ENCODE results near the gene USP34.
A peak's percentile ranks its signal among the peaks of the same experiment; 100 is the strongest.

USP34 gene

GRCh38 chr2:61426267-61426897, 44.5 kb downstream of the USP34 start:
- no peak overlapping the region for H3K23ac ChIP-seq (ENCODE audit: low read length in 2 of 2)
- no peak overlapping the region for H3K4me2 ChIP-seq (ENCODE audit: low read length, poor library complexity, severe bottlenecking)
- no peak overlapping the region for H3K18ac ChIP-seq (ENCODE audit: low read depth in 1 of 2, low read length in 2 of 2)
- peaks cover 2% of the 10 kb centered on the region for H3K79me1 ChIP-seq (replicated peaks; ENCODE audit: low read length, poor library complexity, severe bottlenecking)
- DNase-seq = peak; percentile 44
- no peak overlapping the region for H3K4me3 ChIP-seq (ENCODE audit: insufficient read depth in 1 of 2, low read depth in 1 of 2, low read length in 2 of 2)
- H3K4me1 ChIP-seq (ENCODE audit: control insufficient read depth, insufficient read depth, low read depth, low read length) = peaks cover 9% of the 10 kb centered on the region
- H3K4ac ChIP-seq (ENCODE audit: low read depth in 1 of 2, low read length in 2 of 2) = no peak overlapping the region
- peaks cover 0 to 8% of the 10 kb centered on the region in 2 experiments for H3K36me3 ChIP-seq (ENCODE audit: control insufficient read depth in 1 of 2, insufficient read depth in 2 of 2, low read depth in 1 of 2, low read length in 2 of 2)
- WGBS = 82% methylated on average over 3 of the region's 6 CpGs
- H2BK120ac ChIP-seq (ENCODE audit: low read depth, low read length) = no peak overlapping the region
- H2BK12ac ChIP-seq (ENCODE audit: low read length in 2 of 2) = no peak overlapping the region
- H2AK5ac ChIP-seq (ENCODE audit: low read length, severe bottlenecking) = no peak overlapping the region
- H3K27me3 ChIP-seq (ENCODE audit: control insufficient read depth in 1 of 2, insufficient read depth in 1 of 2, low read length in 2 of 2) = no peaks in the 10 kb centered on the region
- H2AFZ ChIP-seq (ENCODE audit: low read depth, low read length) = no peak overlapping the region
- no peaks in the 10 kb centered on the region for H3K9me3 ChIP-seq (ENCODE audit: control insufficient read depth, low read length)
- H3K27ac ChIP-seq (ENCODE audit: low read length, poor library complexity, severe bottlenecking) = no peak overlapping the region
- H4K8ac ChIP-seq (ENCODE audit: low read length) = no peak overlapping the region
- no peak overlapping the region for H3K14ac ChIP-seq (ENCODE audit: low read length in 2 of 2)
- H2BK15ac ChIP-seq (ENCODE audit: low read depth, poor library complexity, severe bottlenecking) = no peak overlapping the region
- H3K9ac ChIP-seq (ENCODE audit: low read length) = no peak overlapping the region
- H2BK5ac ChIP-seq (ENCODE audit: low read depth, low read length, poor library complexity, severe bottlenecking) = no peak overlapping the region
- H4K91ac ChIP-seq (ENCODE audit: low read length) = no peak overlapping the region

- Histone ChIP-seq H2BK12ac (ENCODE audit: low read length in 2 of 2) (no peak overlapping the region), H3K27ac (ENCODE audit: low read length, poor library complexity, severe bottlenecking) (no peak overlapping the region), H3K23ac (ENCODE audit: low read length in 2 of 2) (no peak overlapping the region), H2BK5ac (ENCODE audit: low read depth, low read length, poor library complexity, severe bottlenecking) (no peak overlapping the region), H4K8ac (ENCODE audit: low read length) (no peak overlapping the region), H2BK15ac (ENCODE audit: low read depth, poor library complexity, severe bottlenecking) (no peak overlapping the region), H3K18ac (ENCODE audit: low read depth in 1 of 2, low read length in 2 of 2) (no peak overlapping the region), H2BK120ac (ENCODE audit: low read depth, low read length) (no peak overlapping the region), H3K36me3 (ENCODE audit: control insufficient read depth in 1 of 2, insufficient read depth in 2 of 2, low read depth in 1 of 2, low read length in 2 of 2) (peaks cover 0 to 6% of the 10 kb centered on the region in 2 experiments), H3K9ac (ENCODE audit: low read length) (no peak overlapping the region), H2AFZ (ENCODE audit: low read depth, low read length) (no peak overlapping the region), H3K4me3 (ENCODE audit: insufficient read depth in 1 of 2, low read depth in 1 of 2, low read length in 2 of 2) (no peak overlapping the region), H3K4me2 (ENCODE audit: low read length, poor library complexity, severe bottlenecking) (no peak overlapping the region), H3K9me3 (ENCODE audit: control insufficient read depth, low read length) (no peaks in the 10 kb centered on the region), H2AK5ac (ENCODE audit: low read length, severe bottlenecking) (no peak overlapping the region), H3K14ac (ENCODE audit: low read length in 2 of 2) (no peak overlapping the region), H3K4me1 (ENCODE audit: control insufficient read depth, insufficient read depth, low read depth, low read length) (peaks cover 8% of the 10 kb centered on the region), H3K4ac (ENCODE audit: low read depth in 1 of 2, low read length in 2 of 2) (no peak overlapping the region), H4K91ac (ENCODE audit: low read length) (no peak overlapping the region), H3K27me3 (ENCODE audit: control insufficient read depth in 1 of 2, insufficient read depth in 1 of 2, low read length in 2 of 2) (no peaks in the 10 kb centered on the region), H3K79me1 (replicated peaks; ENCODE audit: low read length, poor library complexity, severe bottlenecking) (peaks cover 2% of the 10 kb centered on the region)
- WGBS = 94% methylated on average over 6 of the region's 6 CpGs
- no peak for DNase-seq
These were observed 45.2 kb downstream of the USP34 start for GRCh38 chr2:61425605-61426155.

DNA sequence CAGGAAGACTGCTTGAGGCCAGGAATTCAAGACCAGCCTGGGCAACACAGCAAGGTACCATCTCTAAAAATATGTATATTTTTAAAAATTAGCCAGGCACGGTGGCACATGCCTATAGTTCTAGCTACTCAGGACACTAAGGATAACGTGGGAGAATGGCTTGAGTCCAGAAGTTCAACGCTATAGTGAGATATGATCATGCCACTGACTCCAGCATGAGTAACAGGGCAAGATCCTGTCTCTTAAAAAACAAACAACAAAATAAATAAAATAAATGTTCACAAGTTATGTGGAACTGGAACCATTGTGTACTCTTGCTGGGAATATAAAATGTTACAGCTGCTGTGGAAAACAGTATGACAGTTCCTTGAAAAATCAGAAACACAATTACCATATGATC, 47.2 kb downstream of the USP34 start:
- Histone ChIP-seq H3K27ac (ENCODE audit: low read length, poor library complexity, severe bottlenecking) (no peak overlapping the region), H3K27me3 (ENCODE audit: control insufficient read depth in 1 of 2, insufficient read depth in 1 of 2, low read length in 2 of 2) (no peaks in the 10 kb centered on the region), H2BK5ac (ENCODE audit: low read depth, low read length, poor library complexity, severe bottlenecking) (no peak overlapping the region), H2BK120ac (ENCODE audit: low read depth, low read length) (no peak overlapping the region), H3K36me3 (ENCODE audit: control insufficient read depth in 1 of 2, insufficient read depth in 2 of 2, low read depth in 1 of 2, low read length in 2 of 2) (peaks cover 6 to 8% of the 10 kb centered on the region in 2 experiments), H3K14ac (ENCODE audit: low read length in 2 of 2) (no peak overlapping the region), H4K91ac (ENCODE audit: low read length) (no peak overlapping the region), H3K4me2 (ENCODE audit: low read length, poor library complexity, severe bottlenecking) (no peak overlapping the region), H3K9me3 (ENCODE audit: control insufficient read depth, low read length) (no peaks in the 10 kb centered on the region), H3K79me1 (replicated peaks; ENCODE audit: low read length, poor library complexity, severe bottlenecking) (peaks cover 4% of the 10 kb centered on the region), H2BK12ac (ENCODE audit: low read length in 2 of 2) (no peak overlapping the region), H3K23ac (ENCODE audit: low read length in 2 of 2) (no peak overlapping the region), H3K4me1 (ENCODE audit: control insufficient read depth, insufficient read depth, low read depth, low read length) (peaks cover 9% of the 10 kb centered on the region), H4K8ac (ENCODE audit: low read length) (no peak overlapping the region), H3K9ac (ENCODE audit: low read length) (no peak overlapping the region), H2AK5ac (ENCODE audit: low read length, severe bottlenecking) (no peak overlapping the region), H3K4ac (ENCODE audit: low read depth in 1 of 2, low read length in 2 of 2) (no peak overlapping the region), H3K4me3 (ENCODE audit: insufficient read depth in 1 of 2, low read depth in 1 of 2, low read length in 2 of 2) (no peak overlapping the region), H2AFZ (ENCODE audit: low read depth, low read length) (no peak overlapping the region), H3K18ac (ENCODE audit: low read depth in 1 of 2, low read length in 2 of 2) (no peak overlapping the region), H2BK15ac (ENCODE audit: low read depth, poor library complexity, severe bottlenecking) (no peak overlapping the region)
- WGBS = 77% methylated on average over 3 of the region's 3 CpGs
- peak; percentile 40 for DNase-seq

DNA sequence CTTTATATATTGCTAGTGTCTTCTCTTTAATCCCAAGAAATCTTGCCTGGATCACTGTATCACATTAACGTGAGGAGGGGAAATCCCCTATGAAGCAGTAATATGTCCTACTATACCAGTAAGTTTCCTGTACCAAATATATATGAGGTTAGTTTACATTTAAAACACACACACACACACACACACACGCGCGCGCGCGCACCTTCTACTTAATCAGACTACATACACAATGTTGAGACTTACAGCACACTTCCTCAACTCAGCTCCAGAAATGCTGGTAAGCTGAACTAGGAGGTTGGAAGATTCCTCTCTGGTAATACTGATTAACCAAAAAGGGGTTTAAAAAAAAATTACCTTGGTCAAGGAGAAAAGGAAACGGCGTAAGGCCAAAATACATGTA, 49.3 kb downstream of the USP34 start:
- 93% methylated on average over 2 of the region's 9 CpGs for WGBS
- Histone ChIP-seq H2BK15ac (ENCODE audit: low read depth, poor library complexity, severe bottlenecking) (no peak overlapping the region), H2BK12ac (ENCODE audit: low read length in 2 of 2) (no peak overlapping the region)

More for the DNA sequence above, 49.3 kb downstream of the USP34 start:
- H3K79me1 ChIP-seq (replicated peaks; ENCODE audit: low read length, poor library complexity, severe bottlenecking) = peaks cover 7% of the 10 kb centered on the region
- no peaks in the 10 kb centered on the region for H3K9me3 ChIP-seq (ENCODE audit: control insufficient read depth, low read length)
- no peak overlapping the region for H3K18ac ChIP-seq (ENCODE audit: low read depth in 1 of 2, low read length in 2 of 2)
- no peak overlapping the region for H2AK5ac ChIP-seq (ENCODE audit: low read length, severe bottlenecking)
- no peak overlapping the region for H3K4me2 ChIP-seq (ENCODE audit: low read length, poor library complexity, severe bottlenecking)
- H3K27me3 ChIP-seq (ENCODE audit: control insufficient read depth in 1 of 2, insufficient read depth in 1 of 2, low read length in 2 of 2) = no peaks in the 10 kb centered on the region
- H3K4me3 ChIP-seq (ENCODE audit: insufficient read depth in 1 of 2, low read depth in 1 of 2, low read length in 2 of 2) = no peak overlapping the region
- H3K36me3 ChIP-seq (ENCODE audit: control insufficient read depth in 1 of 2, insufficient read depth in 2 of 2, low read depth in 1 of 2, low read length in 2 of 2) = peaks cover 11 to 21% of the 10 kb centered on the region in 2 experiments
- H3K23ac ChIP-seq (ENCODE audit: low read length in 2 of 2) = no peak overlapping the region
- no peak overlapping the region for H2AFZ ChIP-seq (ENCODE audit: low read depth, low read length)
- H3K27ac ChIP-seq (ENCODE audit: low read length, poor library complexity, severe bottlenecking) = no peak overlapping the region
- no peak overlapping the region for H2BK120ac ChIP-seq (ENCODE audit: low read depth, low read length)
- no peak overlapping the region for H3K14ac ChIP-seq (ENCODE audit: low read length in 2 of 2)
- no peak overlapping the region for H3K4ac ChIP-seq (ENCODE audit: low read depth in 1 of 2, low read length in 2 of 2)
- no peak overlapping the region for H4K91ac ChIP-seq (ENCODE audit: low read length)
- H3K9ac ChIP-seq (ENCODE audit: low read length) = no peak overlapping the region
- H2BK5ac ChIP-seq (ENCODE audit: low read depth, low read length, poor library complexity, severe bottlenecking) = no peak overlapping the region
- DNase-seq = no peak
- H3K4me1 ChIP-seq (ENCODE audit: control insufficient read depth, insufficient read depth, low read depth, low read length) = peaks cover 9% of the 10 kb centered on the region
- H4K8ac ChIP-seq (ENCODE audit: low read length) = no peak overlapping the region

Measured in mesenchymal stem cell (in vitro differentiated cells and primary cell).